Trophoblast cell (in vitro differentiated cells and primary cell): ENCODE results near the gene C19orf25.

ENCODE experiments used
- DNase-seq, 2 donors: peaks; one replicate each; pipeline ENCODE4 v3.0.0-alpha.2; 2016
- H2AFZ ChIP-seq: 2 replicates; pipeline ENCODE4 v1.6.1; 2013; ENCODE audit warnings: low read length, moderate library complexity, mild to moderate bottlenecking; ENCODE audit not compliant: insufficient read depth, poor library complexity
- H2AK5ac ChIP-seq: 2 replicates; pipeline ENCODE4 v1.6.1; 2013; ENCODE audit warnings: mild to moderate bottlenecking, low read length
- H2BK120ac ChIP-seq: 2 replicates; pipeline ENCODE4 v1.6.1; 2013; ENCODE audit warnings: low read length, mild to moderate bottlenecking, moderate library complexity; ENCODE audit not compliant: insufficient read depth, poor library complexity
- H2BK12ac ChIP-seq: 2 replicates; pipeline ENCODE4 v1.6.1; 2013; ENCODE audit warnings: mild to moderate bottlenecking, low read length, moderate library complexity
- H2BK5ac ChIP-seq: 2 replicates; pipeline ENCODE4 v1.6.1; 2013; ENCODE audit warnings: low read length, low read depth, moderate library complexity, mild to moderate bottlenecking; ENCODE audit not compliant: poor library complexity
- H3K14ac ChIP-seq: 2 replicates; pipeline ENCODE4 v1.6.1; 2013; ENCODE audit warnings: mild to moderate bottlenecking, low read length
- H3K18ac ChIP-seq: 2 replicates; pipeline ENCODE4 v1.6.1; 2013; ENCODE audit warnings: mild to moderate bottlenecking, low read length
- H3K23ac ChIP-seq: 2 replicates; pipeline ENCODE4 v1.6.1; 2013; ENCODE audit warnings: low read length
- H3K27ac ChIP-seq: 2 replicates; pipeline ENCODE4 v1.5.1; 2013; ENCODE audit warnings: low read depth, mild to moderate bottlenecking, inconsistent platforms, low read length, moderate library complexity
- H3K27me3 ChIP-seq: 2 replicates; pipeline ENCODE4 v1.6.1; 2013; ENCODE audit warnings: inconsistent platforms, mild to moderate bottlenecking, low read length, moderate library complexity; ENCODE audit not compliant: insufficient read depth
- H3K36me3 ChIP-seq, 2 experiments: 1 replicate in 1 of 2; 2 replicates in 1 of 2; pipeline ENCODE4 v1.6.1; 2013; ENCODE audit warnings: low read length in 2 of 2, mild to moderate bottlenecking in 2 of 2, moderate library complexity in 1 of 2; ENCODE audit not compliant: insufficient read depth in 2 of 2, control insufficient read depth in 1 of 2
- H3K4ac ChIP-seq: 2 replicates; pipeline ENCODE4 v1.6.1; 2013; ENCODE audit warnings: low read depth, mild to moderate bottlenecking, low read length, moderate library complexity
- H3K4me1 ChIP-seq, 2 experiments: 1 replicate in 1 of 2; 2 replicates in 1 of 2; pipeline ENCODE4 v1.6.1; 2013; ENCODE audit warnings: low read length in 2 of 2, mild to moderate bottlenecking in 2 of 2, moderate library complexity in 1 of 2; ENCODE audit not compliant: insufficient read depth in 2 of 2, control insufficient read depth in 1 of 2
- H3K4me2 ChIP-seq: 2 replicates; pipeline ENCODE4 v1.6.1; 2013; ENCODE audit warnings: inconsistent platforms, mild to moderate bottlenecking, low read length, moderate library complexity
- H3K4me3 ChIP-seq: 2 replicates; pipeline ENCODE4 v1.5.1; 2013; ENCODE audit warnings: mild to moderate bottlenecking, low read depth, low read length, inconsistent platforms
- H3K79me1 ChIP-seq: one replicate; pipeline ENCODE4 v1.6.1; 2013; ENCODE audit warnings: low read length
- H3K79me2 ChIP-seq: 2 replicates; pipeline ENCODE4 v1.6.1; 2013; ENCODE audit warnings: low read length, mild to moderate bottlenecking; ENCODE audit not compliant: control insufficient read depth, insufficient read depth, poor library complexity
- H3K9ac ChIP-seq: 2 replicates; pipeline ENCODE4 v1.6.1; 2013; ENCODE audit warnings: mild to moderate bottlenecking, low read length
- H3K9me3 ChIP-seq: 2 replicates; pipeline ENCODE4 v1.6.1; 2013; ENCODE audit warnings: low read depth, mild to moderate bottlenecking, control low read depth, inconsistent platforms, low read length; ENCODE audit not compliant: insufficient read depth
- H4K12ac ChIP-seq: 2 replicates; pipeline ENCODE4 v1.6.1; 2013; ENCODE audit warnings: low read depth, mild to moderate bottlenecking, low read length, moderate library complexity
- H4K8ac ChIP-seq: 2 replicates; pipeline ENCODE4 v1.6.1; 2013; ENCODE audit warnings: low read depth, mild to moderate bottlenecking, low read length, moderate library complexity
- H4K91ac ChIP-seq: one replicate; pipeline ENCODE4 v1.6.1; 2013; ENCODE audit warnings: low read depth, mild to moderate bottlenecking, low read length, moderate library complexity
- WGBS: extraction: QIAGEN DNeasy Blood & Tissue Kit; methylation state at CpG from one replicate; pipeline ENCODE4 v1.1.7; 2013; ENCODE audit warnings: missing lambda C conversion rate; ENCODE audit not compliant: insufficient read length, insufficient coverage; ENCODE audit errors: extremely low coverage; 5-methylcytosine and 5-hydroxymethylcytosine counted together

Gene C19orf25

DNA sequence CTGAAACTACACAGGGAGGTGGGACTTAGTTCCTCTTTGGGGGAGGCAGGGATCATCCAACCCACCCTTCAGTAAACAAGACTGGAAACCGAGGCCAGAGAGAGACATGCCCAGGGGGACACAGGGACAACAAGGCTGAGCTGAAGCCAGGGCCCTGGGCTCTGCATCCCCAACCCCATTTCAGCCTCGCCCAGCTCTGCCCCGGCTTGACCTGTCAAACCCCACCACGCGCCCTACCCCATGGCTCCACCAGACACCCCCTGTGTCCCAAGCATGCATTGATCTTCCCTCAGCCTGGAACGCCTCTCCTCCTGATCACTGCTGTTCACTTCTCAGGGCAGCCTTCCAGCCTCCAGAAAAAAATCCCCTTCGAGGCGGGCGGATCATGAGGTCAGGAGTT lies 31.1 kb downstream of the C19orf25 start:
- Histone ChIP-seq H4K12ac (no peak overlapping the region), H3K4me1 (peaks cover 6 to 12% of the 10 kb centered on the region in 2 experiments), H3K79me2 (no peaks in the 10 kb centered on the region), H3K9ac (no peak overlapping the region), H2AFZ (no peak overlapping the region), H3K4ac (no peak overlapping the region), H3K79me1 (no peaks in the 10 kb centered on the region), H3K9me3 (peaks cover 11% of the 10 kb centered on the region), H3K23ac (no peak overlapping the region), H3K27me3 (peaks cover 63% of the 10 kb centered on the region), H2AK5ac (no peak overlapping the region), H3K27ac (no peak overlapping the region), H4K91ac (no peak overlapping the region), H3K14ac (no peak overlapping the region), H3K18ac (no peak overlapping the region), H4K8ac (no peak overlapping the region), H3K4me3 (no peak overlapping the region), H2BK12ac (no peak overlapping the region), H3K36me3 (peaks cover 0 to 1% of the 10 kb centered on the region in 2 experiments), H2BK5ac (no peak overlapping the region), H2BK120ac (no peak overlapping the region), H3K4me2 (no peak overlapping the region)
- DNase-seq, result no peak
- WGBS, result no CpG with 5 or more reads among the region's 9 CpGs

DNA sequence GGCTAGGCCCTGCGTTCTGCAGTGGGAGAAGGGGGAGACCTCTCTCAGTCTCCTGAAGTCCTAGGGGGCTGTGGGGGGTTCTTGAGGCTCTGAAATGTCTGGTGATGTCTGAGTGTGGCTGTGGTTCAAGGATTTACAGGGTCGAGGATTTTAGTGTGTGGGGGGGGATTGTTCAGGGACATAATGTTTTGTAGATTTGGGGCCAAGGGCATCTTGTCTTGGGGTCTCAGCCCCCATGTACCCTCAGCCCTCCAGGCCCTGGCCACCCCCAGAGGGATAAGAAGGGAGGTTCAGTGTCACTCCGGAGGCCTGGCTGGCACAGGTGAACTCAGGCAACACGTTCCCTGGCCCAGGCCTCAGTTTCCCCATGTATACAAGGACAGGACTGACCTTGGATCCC lies 31.5 kb downstream of the C19orf25 start:
- peaks cover 6 to 12% of the 10 kb centered on the region in 2 experiments for H3K4me1 ChIP-seq
- no peaks in the 10 kb centered on the region for H3K79me2 ChIP-seq
- H2AK5ac ChIP-seq, result no peak overlapping the region
- H3K79me1 ChIP-seq, result no peaks in the 10 kb centered on the region
- H3K23ac ChIP-seq, result no peak overlapping the region
- H3K4ac ChIP-seq, result no peak overlapping the region
- no peak overlapping the region for H3K14ac ChIP-seq
- peaks cover 4% of the 10 kb centered on the region in 2 experiments for H3K36me3 ChIP-seq
- H4K91ac ChIP-seq, result no peak overlapping the region
- no peak overlapping the region for H3K18ac ChIP-seq
- H3K4me2 ChIP-seq, result no peak overlapping the region
- no peak overlapping the region for H3K4me3 ChIP-seq
- no peak overlapping the region for H2AFZ ChIP-seq
- no peak overlapping the region for H4K8ac ChIP-seq
- no peak overlapping the region for H2BK12ac ChIP-seq
- H3K9me3 ChIP-seq, result peaks cover 9% of the 10 kb centered on the region
- H3K9ac ChIP-seq, result no peak overlapping the region
- no peak overlapping the region for H2BK5ac ChIP-seq
- WGBS, result no CpG with 5 or more reads among the region's 4 CpGs
- H4K12ac ChIP-seq, result no peak overlapping the region
- H2BK120ac ChIP-seq, result no peak overlapping the region
- peaks cover 62% of the 10 kb centered on the region for H3K27me3 ChIP-seq
- DNase-seq, result no peak
- H3K27ac ChIP-seq, result no peak overlapping the region

GRCh38 chr19:1446713-1447481 lies 32.1 kb downstream of the C19orf25 start:
- Histone ChIP-seq H3K4me3 (peak overlapping the region; percentile 5), H3K9ac (no peak overlapping the region), H4K8ac (no peak overlapping the region), H4K91ac (no peak overlapping the region), H2AK5ac (no peak overlapping the region), H3K9me3 (peaks cover 9% of the 10 kb centered on the region), H3K4me2 (peak overlapping the region; percentile 44), H2BK120ac (no peak overlapping the region), H3K4me1 (peaks cover 6 to 12% of the 10 kb centered on the region in 2 experiments), H3K4ac (no peak overlapping the region), H4K12ac (no peak overlapping the region), H3K14ac (no peak overlapping the region), H3K79me2 (no peaks in the 10 kb centered on the region), H3K23ac (no peak overlapping the region), H2BK5ac (no peak overlapping the region), H3K27ac (no peak overlapping the region), H3K27me3 (peaks cover 56% of the 10 kb centered on the region), H3K36me3 (peaks cover 8 to 9% of the 10 kb centered on the region in 2 experiments), H2BK12ac (no peak overlapping the region), H3K18ac (no peak overlapping the region), H2AFZ (no peak overlapping the region), H3K79me1 (no peaks in the 10 kb centered on the region)
- DNase-seq, result no peak
- WGBS, result no CpG with 5 or more reads among the region's 63 CpGs

- Histone ChIP-seq H3K79me2 (no peaks in the 10 kb centered on the region), H3K4me3 (peak overlapping the region; percentile 60), H3K18ac (no peak overlapping the region), H2AFZ (no peak overlapping the region), H2BK12ac (no peak overlapping the region), H4K8ac (no peak overlapping the region), H3K4ac (no peak overlapping the region), H3K36me3 (peaks cover 16 to 17% of the 10 kb centered on the region in 2 experiments), H3K9me3 (peaks cover 9% of the 10 kb centered on the region), H3K79me1 (no peaks in the 10 kb centered on the region), H3K27ac (no peak overlapping the region), H3K23ac (no peak overlapping the region), H2BK5ac (no peak overlapping the region), H4K12ac (no peak overlapping the region), H3K9ac (no peak overlapping the region), H2BK120ac (no peak overlapping the region), H4K91ac (no peak overlapping the region), H3K27me3 (peaks cover 49% of the 10 kb centered on the region), H3K4me2 (peak overlapping the region; percentile 44), H3K4me1 (peaks cover 6 to 12% of the 10 kb centered on the region in 2 experiments), H3K14ac (no peak overlapping the region), H2AK5ac (no peak overlapping the region)
- DNase-seq, result no peak
- WGBS, result no CpG with 5 or more reads among the region's 99 CpGs
Measured at GRCh38 chr19:1445932-1446712, 32.9 kb downstream of the C19orf25 start.
